Measurements from ENCODE around the gene GABRG3. TPM values are rescaled to one million over a fixed set of nuclear protein-coding genes. Genes with fewer than 3 reads are reported as not detected.

Gene GABRG3
- total and polyA plus RNA-seq, 2 of the 4 experiments (the other 2 are of a cell fraction): not detected

DNA sequence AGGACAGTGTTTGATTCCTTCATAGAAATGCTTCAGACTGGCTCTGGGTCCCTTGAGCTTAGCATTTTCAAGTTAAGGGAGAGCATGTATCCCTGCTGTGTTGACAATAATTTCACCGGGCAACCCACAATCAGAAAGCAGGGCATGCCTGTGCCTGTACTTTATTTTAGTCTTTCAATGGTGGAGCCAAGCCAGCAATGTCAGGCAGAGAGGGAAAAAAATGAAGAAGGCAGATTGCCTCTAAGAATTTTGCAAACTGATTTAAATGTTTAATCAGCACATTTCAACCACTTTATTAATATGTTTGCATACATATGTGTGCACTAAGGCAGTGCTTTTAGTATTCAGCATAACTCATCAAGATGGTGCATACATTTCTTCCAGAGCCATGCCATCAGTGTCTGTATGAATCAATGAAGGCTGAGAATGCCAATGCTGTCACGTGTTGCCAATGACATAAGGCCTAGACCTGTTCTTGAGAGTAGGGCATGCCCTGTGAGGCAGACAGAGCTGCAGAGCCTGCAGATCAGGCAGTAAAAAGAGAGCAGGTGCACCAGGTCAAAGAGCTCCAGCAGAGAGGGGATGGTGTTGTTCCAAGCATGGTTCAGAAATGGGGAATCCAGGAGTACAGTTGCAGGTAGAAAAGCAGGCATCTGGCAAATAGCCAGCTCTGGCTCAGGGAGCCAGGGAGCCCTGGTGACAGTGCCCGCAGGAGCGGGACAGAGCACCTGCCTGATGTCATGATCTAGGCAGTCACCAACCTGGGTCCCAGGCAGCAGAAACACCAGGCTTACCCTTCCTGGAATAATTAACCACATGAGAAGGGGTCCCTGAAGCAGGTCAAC is 508.5 kb downstream of the GABRG3 start:
- WGBS, 2 experiments (ENCODE audit: extremely low coverage in 2 of 2, insufficient read length in 1 of 2): no CpG with 5 or more reads among the region's 4 CpGs
- Histone ChIP-seq H4K8ac (ENCODE audit: low read depth in 2 of 2, low read length in 2 of 2) (no peak overlapping the region), H2AK5ac (ENCODE audit: low read depth, low read length) (no peak overlapping the region), H3K14ac (replicated peaks; ENCODE audit: low read depth, low read length) (no peak overlapping the region), H2AK9ac (replicated peaks; ENCODE audit: low read depth, low read length, poor library complexity) (no peak overlapping the region), H3K23ac (ENCODE audit: low read depth, low read length) (no peak overlapping the region), H2BK5ac (ENCODE audit: low read depth, low read length, poor library complexity, severe bottlenecking) (no peak overlapping the region), H3K79me1 (ENCODE audit: low read depth in 1 of 2, low read length in 2 of 2) (no peaks in the 10 kb centered on the region), H4K5ac (ENCODE audit: low read depth, low read length) (no peak overlapping the region), H3K4ac (ENCODE audit: low read depth, low read length) (no peak overlapping the region), H3K4me2 (ENCODE audit: low read depth, low read length) (no peak overlapping the region), H3K27ac (ENCODE audit: insufficient read depth, low read length) (no peak overlapping the region), H2BK20ac (ENCODE audit: low read depth, low read length) (no peak overlapping the region), H2BK120ac (ENCODE audit: low read depth, low read length) (no peak overlapping the region), H4K91ac (ENCODE audit: insufficient read depth, low read depth, low read length) (no peak overlapping the region), H2AFZ (replicated peaks; ENCODE audit: low read length, poor library complexity) (no peak overlapping the region), H2BK15ac (ENCODE audit: low read depth, low read length) (no peak overlapping the region), H3K9me1 (ENCODE audit: insufficient read depth, low read length) (no peaks in the 10 kb centered on the region), H3K9ac (ENCODE audit: low read depth, low read length) (no peak overlapping the region), H3K18ac (ENCODE audit: low read depth, low read length) (no peak overlapping the region), H3K9me3 (ENCODE audit: control insufficient read depth, insufficient read depth, low read length) (peaks cover 12% of the 10 kb centered on the region), H3K27me3 (ENCODE audit: control insufficient read depth, insufficient read depth, low read length) (no peaks in the 10 kb centered on the region), H3K4me3 (ENCODE audit: insufficient read depth, low read depth, low read length) (no peak overlapping the region), H3K4me1 (ENCODE audit: control insufficient read depth, insufficient read depth, low read length) (no peaks in the 10 kb centered on the region), H4K20me1 (ENCODE audit: insufficient read depth, low read length) (no peaks in the 10 kb centered on the region), H3K56ac (ENCODE audit: extremely low read depth, insufficient read depth, low read length) (no peak overlapping the region), H3K36me3 (ENCODE audit: control insufficient read depth, insufficient read depth, low read length) (no peaks in the 10 kb centered on the region)
- DNase-seq: no peak
- dilution Hi-C loops (cut with HindIII; ENCODE audit: low sequenced_read_pairs, unreplicated experiment) (no loop called here), intact Hi-C loops (cut with micrococcal nuclease) (no loop called here), in situ Hi-C loops (cut with MboI; ENCODE audit: low sequenced_read_pairs) (no loop called here)
- no peak for ATAC-seq (ENCODE audit: low read depth)
- BruUV-seq (replicated peaks): no TSS peak
- POLR2A ChIA-PET (ENCODE audit: unreplicated experiment): no interaction called here
- CTCF ChIA-PET: no interaction called here
- TF ChIP-seq POLR2A (IDR thresholded peaks at IDR 0.05; ENCODE audit: low read depth, low read length): no peak
- TF ChIP-seq NFE2L2 (IDR thresholded peaks at IDR 0.05; ENCODE audit: low read depth, low read length): no peak
- TF ChIP-seq USF2 (IDR thresholded peaks at IDR 0.05; ENCODE audit: low read depth, low read length): no peak
- no peak for TF ChIP-seq RFX5 (IDR thresholded peaks at IDR 0.05; ENCODE audit: low read depth, low read length)
- no peak for TF ChIP-seq MAZ (IDR thresholded peaks at IDR 0.05; ENCODE audit: borderline replicate concordance, low read depth, low read length)
- TF ChIP-seq FOS (IDR thresholded peaks at IDR 0.05; ENCODE audit: low read depth, low read length): no peak
- no peak for TF ChIP-seq CEBPB (IDR thresholded peaks at IDR 0.05; ENCODE audit: low read depth, low read length)
- TF ChIP-seq, protein P1, sequence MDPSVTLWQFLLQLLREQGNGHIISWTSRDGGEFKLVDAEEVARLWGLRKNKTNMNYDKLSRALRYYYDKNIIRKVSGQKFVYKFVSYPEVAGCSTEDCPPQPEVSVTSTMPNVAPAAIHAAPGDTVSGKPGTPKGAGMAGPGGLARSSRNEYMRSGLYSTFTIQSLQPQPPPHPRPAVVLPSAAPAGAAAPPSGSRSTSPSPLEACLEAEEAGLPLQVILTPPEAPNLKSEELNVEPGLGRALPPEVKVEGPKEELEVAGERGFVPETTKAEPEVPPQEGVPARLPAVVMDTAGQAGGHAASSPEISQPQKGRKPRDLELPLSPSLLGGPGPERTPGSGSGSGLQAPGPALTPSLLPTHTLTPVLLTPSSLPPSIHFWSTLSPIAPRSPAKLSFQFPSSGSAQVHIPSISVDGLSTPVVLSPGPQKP (IDR thresholded peaks at IDR 0.05; ENCODE audit: borderline replicate concordance, low read depth, low read length): no peak
- no peak for TF ChIP-seq CTCF (conservative IDR thresholded peaks at IDR 0.05; ENCODE audit: low read depth, low read length)
- TF ChIP-seq SMC3 (IDR thresholded peaks at IDR 0.05; ENCODE audit: low read depth, low read length): no peak
- no peak for TF ChIP-seq MXI1 (IDR thresholded peaks at IDR 0.05; ENCODE audit: borderline replicate concordance, low read depth, low read length)
- no peak for TF ChIP-seq RCOR1 (IDR thresholded peaks at IDR 0.05; ENCODE audit: insufficient replicate concordance, low read length)
- no peak; the same call in 1 of the 2 replicates for TF ChIP-seq MAFK (IDR thresholded peaks at IDR 0.05; ENCODE audit: low read depth, low read length)
- TF ChIP-seq RAD21 (IDR thresholded peaks at IDR 0.05; ENCODE audit: low read length): no peak
- no peak for TF ChIP-seq BHLHE40 (IDR thresholded peaks at IDR 0.05; ENCODE audit: low read depth, low read length)

All from IMR-90 (cell line).